ENCODE results near the gene GTF3A. TPM values are rescaled to one million over a fixed set of nuclear protein-coding genes. Genes with fewer than 3 reads are reported as not detected.
"Not testable (repeated sequence)": the region's sequence is repeated elsewhere in the genome, so short reads cannot be mapped to it uniquely, and the experiment has no call there.

GTF3A gene
- total RNA-seq, 1 donor, result 111 TPM

DNA sequence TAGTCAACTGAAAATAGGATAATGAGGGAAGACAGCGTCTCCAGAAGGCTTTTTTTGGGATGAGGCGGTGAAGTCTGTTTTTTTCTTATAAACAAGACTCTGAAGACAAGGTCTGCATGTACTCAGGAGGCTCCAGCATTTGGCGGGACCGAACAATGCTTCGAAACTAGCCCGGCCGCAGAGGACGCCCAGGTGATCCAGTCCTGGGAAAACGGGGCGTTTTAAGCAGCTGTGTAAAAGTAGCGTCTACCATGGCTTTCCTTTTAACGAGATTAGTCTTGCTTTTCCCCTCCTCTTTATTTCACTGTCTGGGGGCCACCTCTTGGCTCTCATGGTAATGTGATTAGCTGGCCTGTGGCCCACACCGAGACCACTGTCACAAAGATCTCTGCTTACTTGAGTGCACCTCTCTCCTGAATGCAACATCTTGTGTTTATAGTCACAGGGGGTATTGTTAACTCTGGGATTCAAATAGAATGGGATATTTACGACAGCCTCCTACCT lies 29.4 kb upstream of the GTF3A start:
- no peaks in the 10 kb centered on the region for H4K20me1 ChIP-seq (ENCODE audit: insufficient read depth, low read length)

GRCh38 chr13:27396252-27396846 lies 28.1 kb upstream of the GTF3A start:
- H2AFZ ChIP-seq (ENCODE audit: low read length), result no peak overlapping the region
- peak; percentile 55 for DNase-seq (ENCODE audit: insufficient read length, low spot score, missing footprints)

More for the DNA sequence above, 29.4 kb upstream of the GTF3A start:
- no peak overlapping the region for H2AFZ ChIP-seq (ENCODE audit: low read length)
- no peak for TF ChIP-seq CTCF (IDR thresholded peaks at IDR 0.05; ENCODE audit: extremely low read depth, low read depth, low read length)
- no peaks in the 10 kb centered on the region for H3K9me3 ChIP-seq (ENCODE audit: low read depth, low read length)
- no peaks in the 10 kb centered on the region for H3K4me1 ChIP-seq (ENCODE audit: insufficient read depth, low read length)
- no peak overlapping the region for H3K4me2 ChIP-seq (ENCODE audit: insufficient read depth, low read length)
- no peak overlapping the region for H3K27ac ChIP-seq (ENCODE audit: low read depth, low read length)
- no peaks in the 10 kb centered on the region for H3K36me3 ChIP-seq (ENCODE audit: insufficient read depth, low read length)
- no peak overlapping the region for H3K4me3 ChIP-seq (ENCODE audit: insufficient read depth, low read length)
- no peaks in the 10 kb centered on the region for H3K79me2 ChIP-seq (ENCODE audit: insufficient read depth, low read length)
- peaks cover 29% of the 10 kb centered on the region for H3K27me3 ChIP-seq (ENCODE audit: insufficient read depth, low read length)
- DNase-seq (ENCODE audit: insufficient read length, low spot score, missing footprints), result no peak

GRCh38 chr13:27398360-27398759 lies 26.1 kb upstream of the GTF3A start:
- no peak for TF ChIP-seq CTCF (IDR thresholded peaks at IDR 0.05; ENCODE audit: extremely low read depth, low read depth, low read length)
- no peaks in the 10 kb centered on the region for H3K9me3 ChIP-seq (ENCODE audit: low read depth, low read length)
- H3K4me1 ChIP-seq (ENCODE audit: insufficient read depth, low read length), result peaks cover 7% of the 10 kb centered on the region
- H3K4me3 ChIP-seq (ENCODE audit: insufficient read depth, low read length), result no peak overlapping the region
- no peak overlapping the region for H3K4me2 ChIP-seq (ENCODE audit: insufficient read depth, low read length)
- DNase-seq (ENCODE audit: insufficient read length, low spot score, missing footprints), result no peak
- H2AFZ ChIP-seq (ENCODE audit: low read length), result no peak overlapping the region
- H4K20me1 ChIP-seq (ENCODE audit: insufficient read depth, low read length), result no peaks in the 10 kb centered on the region
- H3K27ac ChIP-seq (ENCODE audit: low read depth, low read length), result no peak overlapping the region
- H3K79me2 ChIP-seq (ENCODE audit: insufficient read depth, low read length), result no peaks in the 10 kb centered on the region
- peaks cover 21% of the 10 kb centered on the region for H3K27me3 ChIP-seq (ENCODE audit: insufficient read depth, low read length)
- H3K36me3 ChIP-seq (ENCODE audit: insufficient read depth, low read length), result no peaks in the 10 kb centered on the region

More at GRCh38 chr13:27396252-27396846, 28.1 kb upstream of the GTF3A start:
- H3K27me3 ChIP-seq (ENCODE audit: insufficient read depth, low read length), result peaks cover 26% of the 10 kb centered on the region
- no peak for TF ChIP-seq CTCF (IDR thresholded peaks at IDR 0.05; ENCODE audit: extremely low read depth, low read depth, low read length)
- H3K27ac ChIP-seq (ENCODE audit: low read depth, low read length), result no peak overlapping the region
- no peak overlapping the region for H3K4me3 ChIP-seq (ENCODE audit: insufficient read depth, low read length)
- no peaks in the 10 kb centered on the region for H4K20me1 ChIP-seq (ENCODE audit: insufficient read depth, low read length)
- no peaks in the 10 kb centered on the region for H3K4me1 ChIP-seq (ENCODE audit: insufficient read depth, low read length)
- no peaks in the 10 kb centered on the region for H3K36me3 ChIP-seq (ENCODE audit: insufficient read depth, low read length)
- H3K79me2 ChIP-seq (ENCODE audit: insufficient read depth, low read length), result no peaks in the 10 kb centered on the region
- H3K9me3 ChIP-seq (ENCODE audit: low read depth, low read length), result no peaks in the 10 kb centered on the region
- H3K4me2 ChIP-seq (ENCODE audit: insufficient read depth, low read length), result no peak overlapping the region

- not testable (repeated sequence) for DNase-seq (ENCODE audit: insufficient read length, low spot score, missing footprints); H2AFZ ChIP-seq (ENCODE audit: low read length); H3K9me3 ChIP-seq (ENCODE audit: low read depth, low read length); H3K79me2 ChIP-seq (ENCODE audit: insufficient read depth, low read length); H3K4me3 ChIP-seq (ENCODE audit: insufficient read depth, low read length); H3K27ac ChIP-seq (ENCODE audit: low read depth, low read length); H3K4me2 ChIP-seq (ENCODE audit: insufficient read depth, low read length); H4K20me1 ChIP-seq (ENCODE audit: insufficient read depth, low read length); H3K36me3 ChIP-seq (ENCODE audit: insufficient read depth, low read length)
- H3K4me1 ChIP-seq (ENCODE audit: insufficient read depth, low read length), result peaks cover 16% of the 10 kb centered on the region
- H3K27me3 ChIP-seq (ENCODE audit: insufficient read depth, low read length), result peaks cover 11% of the 10 kb centered on the region
Observed at GRCh38 chr13:27400405-27400804, 24.0 kb upstream of the GTF3A start.

All from osteoblast (primary cell).